ENCODE results near the gene BMPR1B.

DNA sequence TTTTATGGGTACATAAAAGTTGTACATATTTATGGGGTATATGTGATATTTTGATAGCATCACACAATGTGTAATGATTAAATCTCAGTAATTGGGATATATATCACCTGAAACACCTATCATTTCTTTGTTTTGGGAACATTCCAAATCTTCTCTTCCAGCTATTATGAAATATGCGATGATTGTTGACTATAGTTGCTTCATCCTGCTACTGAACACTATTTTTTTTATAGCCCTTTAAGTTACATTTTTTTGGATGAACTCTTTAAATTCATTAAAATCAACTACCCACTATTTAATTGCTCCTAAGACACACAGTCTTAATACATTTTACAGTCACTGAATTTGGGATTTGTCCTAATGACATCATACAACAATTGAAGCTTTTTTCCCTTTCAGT is 212.9 kb downstream of the BMPR1B start:
- TF ChIP-seq POLR2AphosphoS5 (IDR thresholded peaks at IDR 0.05; ENCODE audit: low read depth, low read length) (no peak), POLR2A (IDR thresholded peaks at IDR 0.05; ENCODE audit: low read depth, low read length) (no peak), POU2F2 (IDR thresholded peaks at IDR 0.05; ENCODE audit: low read depth, low read length) (no peak), TAF1 (IDR thresholded peaks at IDR 0.05; ENCODE audit: low read depth, low read length) (no peak), SPI1 (IDR thresholded peaks at IDR 0.05; ENCODE audit: low read depth, low read length) (no peak)

Measured in GM12891 (cell line).